NCI-H1436 (cell line): ENCODE measurements around the gene NAXD.
"Not testable (repeated sequence)": the region's sequence is repeated elsewhere in the genome, so short reads cannot be mapped to it uniquely, and the experiment has no call there.

Experiments
- DNase-seq: peaks from one replicate; lab custom pipeline; 2025; lab: John Stamatoyannopoulos, UW

Gene NAXD

DNA sequence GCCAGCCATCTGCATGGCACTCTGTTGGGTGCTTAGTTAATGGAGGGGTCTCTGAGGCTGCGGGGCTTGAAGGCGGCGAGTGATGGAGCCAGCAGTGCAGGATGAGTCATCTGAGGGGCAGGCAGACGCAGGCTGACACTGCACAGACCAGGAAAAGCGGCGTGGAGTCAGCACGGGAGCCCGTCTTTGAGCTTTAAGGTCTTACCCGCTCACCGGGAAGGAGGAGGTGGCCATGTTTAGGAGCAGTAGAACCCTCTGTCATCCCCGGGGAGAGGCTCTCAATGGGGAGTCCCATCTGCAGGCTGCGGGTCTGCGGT lies 13.1 kb downstream of the NAXD start:
- no peak for DNase-seq

DNA sequence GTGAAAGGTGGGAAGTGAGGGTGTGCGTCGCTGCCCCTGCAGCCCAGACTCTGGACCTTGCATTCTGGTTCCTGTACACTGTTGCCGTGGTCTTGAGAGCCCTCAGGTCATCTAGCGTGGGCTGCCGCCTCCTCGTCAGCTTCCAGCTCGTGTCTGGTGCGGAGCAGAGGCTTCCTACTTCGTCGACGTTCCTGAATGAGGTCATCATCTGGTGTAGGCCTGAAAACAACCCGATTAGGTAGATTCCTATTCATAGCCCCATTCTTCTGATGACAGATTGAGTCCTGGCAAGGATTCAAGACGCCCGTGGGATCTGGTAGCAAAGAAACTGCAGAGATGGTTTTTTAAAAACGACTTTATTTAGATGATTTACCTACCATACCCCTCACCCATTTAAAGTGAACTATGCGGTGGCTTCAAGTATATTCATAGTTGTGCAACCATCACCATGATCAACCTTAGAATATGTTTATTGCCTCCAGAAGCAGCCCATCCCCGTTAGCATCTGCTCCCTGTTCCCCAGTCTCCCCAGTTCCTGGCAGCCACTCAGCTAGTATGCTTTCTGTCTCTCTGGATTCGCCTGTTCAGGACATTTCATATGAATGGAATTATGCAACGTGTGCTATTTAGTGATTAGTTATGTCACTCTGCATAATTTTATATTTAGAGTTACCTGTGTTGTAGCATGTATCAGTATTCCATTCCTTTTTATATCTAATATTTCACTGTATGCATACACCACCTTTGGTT lies 13.8 kb downstream of the NAXD start:
- DNase-seq: no peak

DNA sequence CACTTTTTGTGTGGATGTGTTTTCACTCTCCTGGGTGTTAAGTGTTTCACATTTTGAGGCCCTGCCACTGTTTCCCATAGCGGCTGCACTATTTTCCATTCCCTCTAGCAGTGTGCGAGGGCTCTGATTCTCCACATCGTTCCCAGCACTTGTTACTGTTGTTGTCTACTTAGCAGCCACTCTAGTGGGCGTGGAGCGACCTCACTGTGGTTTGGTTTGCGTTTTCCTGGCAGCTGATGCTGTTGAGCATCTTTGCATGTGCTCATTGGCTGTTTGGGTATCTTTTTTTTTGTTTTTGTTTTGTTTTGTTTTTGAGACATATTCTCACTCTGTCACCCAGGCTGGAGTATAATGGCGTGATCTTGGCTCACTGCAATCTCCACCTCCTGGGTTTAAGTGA lies 14.4 kb downstream of the NAXD start:
- no peak for DNase-seq

DNA sequence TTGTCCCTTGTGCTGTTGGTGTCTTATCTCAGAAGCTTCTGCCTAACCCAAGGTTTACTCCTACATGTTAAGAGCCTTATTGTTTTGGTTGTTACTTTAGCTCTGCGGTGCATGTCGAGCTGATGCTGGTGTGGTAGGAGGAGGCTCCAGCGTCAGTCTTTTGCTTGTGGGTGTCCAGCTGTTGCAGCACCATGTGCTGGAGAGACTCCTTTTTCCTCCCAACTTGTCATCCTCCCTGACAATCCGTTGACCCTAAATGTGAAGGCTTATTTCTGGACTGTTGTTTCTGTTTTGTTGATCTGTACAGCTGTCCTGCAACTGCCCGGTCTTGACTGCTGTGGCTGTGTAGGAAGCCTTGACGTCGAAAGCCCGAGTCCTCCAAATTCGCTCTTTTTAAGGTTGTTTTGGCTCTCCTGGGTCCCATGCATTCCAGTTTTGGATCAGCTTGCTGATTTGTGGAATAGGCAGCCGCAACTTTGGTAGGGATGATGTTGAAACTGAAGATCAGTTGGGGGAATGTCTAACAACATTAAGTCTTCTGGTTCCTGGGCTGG lies 15.3 kb downstream of the NAXD start:
- DNase-seq: no peak

DNA sequence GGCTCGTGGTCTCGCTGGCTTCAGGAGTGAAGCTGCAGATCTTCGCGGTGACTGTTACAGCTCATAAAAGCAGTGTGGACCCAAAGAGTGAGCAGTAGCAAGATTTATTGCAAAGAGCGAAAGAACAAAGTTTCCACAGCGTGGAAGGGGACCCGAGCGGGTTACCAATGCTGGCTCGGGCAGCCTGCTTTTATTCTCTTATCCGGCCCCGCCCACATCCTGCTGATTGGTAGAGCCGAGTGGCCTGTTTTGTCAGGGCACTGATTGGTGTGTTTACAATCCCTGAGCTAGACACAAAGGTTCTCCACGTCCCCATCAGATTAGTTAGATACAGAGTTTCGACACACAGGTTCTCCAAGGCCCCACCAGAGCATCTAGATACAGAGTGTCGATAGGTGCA lies 16.9 kb downstream of the NAXD start:
- not testable (repeated sequence) for DNase-seq

DNA sequence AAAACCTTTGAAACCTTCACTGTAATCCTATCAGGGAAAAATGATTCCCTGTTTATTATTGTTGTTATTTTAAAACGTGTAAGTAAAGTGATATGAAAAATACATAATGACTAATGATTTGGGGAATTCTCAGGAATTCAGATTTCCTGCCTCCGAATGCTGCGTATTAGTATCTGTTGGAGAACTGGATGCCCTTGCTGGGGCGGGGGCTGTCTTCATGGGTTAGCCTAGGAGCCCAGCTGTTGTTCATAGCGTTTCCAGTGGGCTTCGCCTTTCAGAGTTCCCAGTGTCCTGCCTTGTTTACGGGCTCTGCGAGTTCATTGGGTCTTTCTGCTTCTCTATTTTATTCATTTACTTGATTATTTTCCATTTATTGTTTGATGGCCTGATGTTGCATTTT lies 18.4 kb downstream of the NAXD start:
- no peak for DNase-seq

DNA sequence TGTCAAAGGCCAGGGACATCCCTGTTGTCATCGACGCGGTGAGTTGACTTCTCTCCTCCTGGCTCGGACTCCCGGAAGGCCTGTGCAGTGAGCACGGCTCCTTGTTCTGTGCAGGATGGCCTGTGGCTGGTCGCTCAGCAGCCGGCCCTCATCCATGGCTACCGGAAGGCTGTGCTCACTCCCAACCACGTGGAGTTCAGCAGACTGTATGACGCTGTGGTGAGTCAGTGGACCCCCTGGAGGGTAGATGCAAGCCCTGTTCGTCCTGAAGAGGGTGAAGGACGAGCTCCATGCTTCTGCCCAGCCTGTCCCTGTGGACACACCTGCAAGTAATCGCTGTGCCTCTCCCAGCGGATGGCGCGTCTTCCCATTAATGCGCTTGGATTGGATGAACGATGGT lies 19.2 kb downstream of the NAXD start:
- no peak for DNase-seq

DNA sequence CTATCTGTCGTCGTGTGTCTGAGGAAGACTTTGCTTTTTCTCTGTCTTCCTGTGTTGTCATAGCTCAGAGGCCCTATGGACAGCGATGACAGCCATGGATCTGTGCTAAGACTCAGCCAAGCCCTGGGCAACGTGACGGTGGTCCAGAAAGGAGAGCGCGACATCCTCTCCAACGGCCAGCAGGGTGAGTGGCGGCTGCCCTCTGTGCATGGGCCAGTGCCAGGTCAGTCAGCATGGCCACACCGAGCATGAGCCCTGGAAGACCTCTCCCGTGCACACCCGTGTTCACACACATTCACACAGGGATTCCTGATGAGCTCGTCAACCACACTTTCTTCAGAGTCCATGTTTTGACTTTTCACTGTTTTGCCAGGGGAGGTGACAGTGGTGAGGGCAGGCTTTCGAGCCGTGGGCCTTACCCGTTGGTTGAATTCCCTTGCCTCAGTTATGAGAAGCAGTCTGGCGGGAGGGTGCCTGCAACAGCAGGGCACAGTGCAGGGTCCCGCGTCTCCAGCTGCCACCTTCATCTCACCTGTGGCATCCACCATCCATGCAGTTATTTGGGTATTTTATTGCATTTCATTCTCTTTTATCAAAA lies 20.2 kb downstream of the NAXD start:
- no peak for DNase-seq

DNA sequence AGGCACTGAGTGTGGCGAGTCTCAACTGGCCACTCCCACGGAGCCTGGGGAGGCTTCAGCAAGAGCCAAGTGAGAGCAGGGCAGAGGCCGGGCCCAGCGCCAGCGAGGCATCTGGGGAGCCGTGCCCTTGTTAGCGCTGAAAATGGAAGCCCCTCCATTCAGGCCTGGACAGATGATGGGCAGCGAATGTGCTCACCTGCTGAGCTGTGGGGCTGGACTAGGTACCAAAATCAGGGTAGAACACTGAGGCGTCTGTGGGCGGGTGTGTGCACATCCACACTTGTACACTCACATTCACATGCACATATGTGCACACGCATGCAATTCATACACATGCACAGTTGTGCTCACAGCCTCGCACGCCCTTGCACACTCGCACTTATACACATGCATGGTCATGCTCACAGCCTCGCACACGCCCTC lies 20.7 kb downstream of the NAXD start:
- DNase-seq: no peak

DNA sequence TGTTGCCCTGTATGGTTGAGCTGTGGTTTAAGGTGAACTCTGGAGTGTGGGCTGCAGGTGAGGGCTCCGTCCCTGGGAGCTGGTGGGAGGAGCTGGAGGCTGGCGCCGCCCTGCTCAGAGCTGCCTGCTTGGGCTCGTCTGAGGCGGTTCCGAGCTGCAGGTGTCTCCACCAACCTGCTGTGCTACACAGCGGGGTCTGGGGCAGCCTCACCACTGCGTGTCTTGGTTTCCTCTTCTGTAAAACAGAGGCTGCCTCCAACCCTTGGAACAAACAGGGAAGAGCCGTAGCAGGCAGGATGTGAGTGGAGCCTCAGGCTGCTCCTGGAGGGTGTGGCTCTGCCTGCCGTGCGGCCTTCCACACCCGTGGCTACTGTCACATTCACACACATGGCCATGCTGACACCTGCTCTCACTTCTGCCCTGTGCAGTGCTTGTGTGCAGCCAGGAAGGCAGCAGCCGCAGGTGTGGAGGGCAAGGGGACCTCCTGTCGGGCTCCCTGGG lies 21.4 kb downstream of the NAXD start:
- DNase-seq: no peak

DNA sequence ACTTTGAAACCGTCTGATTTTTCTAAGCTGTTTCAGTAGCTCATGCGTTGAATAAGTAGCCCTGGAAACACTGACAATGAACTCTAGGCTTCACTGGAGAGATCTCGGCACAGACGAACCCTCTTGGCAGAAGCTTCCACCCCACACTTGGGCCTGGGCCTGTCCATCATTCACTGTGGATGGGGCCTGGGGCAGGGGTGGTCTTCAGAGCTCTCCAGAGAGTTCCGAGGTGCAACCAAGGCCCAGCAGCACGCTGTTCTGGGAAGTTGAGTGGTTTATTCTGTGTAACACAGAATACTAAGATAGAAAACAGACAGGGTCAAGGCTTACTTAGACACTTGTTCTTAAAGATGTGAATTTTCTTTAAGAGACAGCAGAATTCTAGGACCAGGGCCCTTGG lies 21.9 kb downstream of the NAXD start:
- DNase-seq: no peak

DNA sequence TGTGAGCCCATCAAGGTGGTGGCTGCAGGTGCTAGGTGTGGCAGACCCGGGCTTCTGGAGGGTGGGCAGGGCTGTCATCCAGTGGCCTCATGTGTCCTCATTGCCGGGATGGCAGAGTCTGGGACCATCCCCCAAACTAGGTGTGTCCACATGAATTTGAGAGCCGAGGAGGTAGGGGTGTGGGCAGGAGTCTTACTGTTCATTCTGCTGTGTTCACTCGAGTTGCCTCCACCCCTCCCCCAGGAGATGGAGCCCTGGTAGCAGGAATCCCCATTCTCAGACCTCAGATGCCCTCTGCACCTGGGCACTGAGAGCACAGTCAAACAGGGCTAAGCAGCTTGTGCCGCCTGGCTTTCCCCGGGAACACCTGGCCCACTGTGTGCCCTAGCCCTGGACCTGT lies 22.4 kb downstream of the NAXD start:
- no peak for DNase-seq

DNA sequence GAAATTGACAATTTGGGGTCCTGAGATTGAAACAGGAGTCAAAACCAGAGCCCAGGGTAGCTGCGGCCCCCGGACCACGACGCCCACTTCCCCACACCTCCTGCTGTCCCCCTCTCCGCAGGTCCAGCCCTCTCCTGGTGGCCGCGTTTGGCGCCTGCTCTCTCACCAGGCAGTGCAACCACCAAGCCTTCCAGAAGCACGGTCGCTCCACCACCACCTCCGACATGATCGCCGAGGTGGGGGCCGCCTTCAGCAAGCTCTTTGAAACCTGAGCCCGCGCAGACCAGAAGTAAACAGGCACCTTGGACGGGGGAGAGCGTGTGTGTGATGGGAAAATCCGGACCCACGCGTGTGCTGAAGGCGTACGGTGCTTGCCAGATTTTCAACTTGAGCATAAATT lies 22.9 kb downstream of the NAXD start:
- no peak for DNase-seq

DNA sequence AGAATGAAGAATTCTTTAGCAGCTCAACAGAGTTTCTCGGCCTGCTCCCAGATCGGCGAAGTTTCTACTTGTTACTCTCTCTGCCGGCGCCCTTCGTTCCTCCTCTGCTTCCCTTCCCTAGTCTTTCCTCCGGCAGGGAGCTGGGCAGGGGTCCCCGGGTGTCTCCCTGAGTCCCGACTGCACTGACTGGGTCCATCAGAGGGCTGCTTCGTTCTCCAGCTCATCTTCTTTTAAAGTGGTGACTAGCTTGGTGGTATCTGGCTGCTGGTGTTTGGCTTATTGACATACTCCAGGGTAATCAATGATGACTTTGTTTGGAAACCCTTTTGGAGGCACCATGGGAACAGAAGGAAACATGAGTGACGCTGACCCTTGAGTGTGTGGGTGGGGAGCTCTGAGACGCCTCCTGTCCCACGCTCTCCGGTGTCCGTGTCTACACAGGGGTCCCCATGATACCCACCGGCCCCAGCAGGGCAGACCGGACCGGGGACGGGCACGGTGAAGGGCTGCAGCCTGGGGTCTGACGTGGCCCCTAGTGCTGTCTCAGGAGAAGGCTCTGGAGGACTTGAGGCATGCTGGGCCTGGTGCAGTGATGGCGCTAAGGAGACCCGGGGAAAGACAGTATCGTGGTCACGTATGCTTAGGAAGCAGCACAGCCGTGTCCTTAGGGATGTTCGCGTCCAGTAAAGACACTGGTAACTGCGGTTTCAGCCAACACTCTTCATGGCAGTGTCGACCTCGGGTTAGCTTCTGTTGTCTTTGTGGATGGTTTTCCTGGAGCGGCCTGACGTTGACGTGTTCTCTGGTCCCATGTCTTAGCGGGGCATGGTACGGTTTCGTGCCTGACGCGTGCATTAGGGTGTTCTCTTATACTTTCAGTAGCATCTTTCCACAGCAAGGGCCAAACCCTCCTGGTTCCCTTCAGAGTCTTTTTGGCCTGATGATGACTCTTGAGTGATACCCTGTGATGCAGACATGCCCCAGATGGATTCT lies 23.8 kb downstream of the NAXD start:
- no peak for DNase-seq

DNA sequence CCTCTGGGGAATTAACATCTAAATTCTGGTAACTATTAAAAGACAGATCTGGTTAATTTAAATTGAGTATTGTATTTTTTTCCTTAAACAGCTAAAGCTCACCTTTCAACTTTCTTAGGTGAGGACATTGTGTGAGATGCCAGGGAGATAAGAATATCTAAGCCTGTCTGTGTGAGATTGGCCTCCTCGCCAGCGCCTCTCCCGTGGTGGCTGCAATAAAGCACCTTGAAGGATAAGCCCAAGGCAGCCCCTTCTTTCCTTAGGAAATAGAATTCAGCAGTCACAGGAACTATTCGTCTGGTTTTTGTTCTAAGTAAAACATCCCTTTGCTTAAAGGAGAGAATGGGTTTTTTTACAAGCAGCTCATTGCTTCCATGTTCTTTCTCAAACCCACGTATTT lies 24.6 kb downstream of the NAXD start:
- no peak for DNase-seq

DNA sequence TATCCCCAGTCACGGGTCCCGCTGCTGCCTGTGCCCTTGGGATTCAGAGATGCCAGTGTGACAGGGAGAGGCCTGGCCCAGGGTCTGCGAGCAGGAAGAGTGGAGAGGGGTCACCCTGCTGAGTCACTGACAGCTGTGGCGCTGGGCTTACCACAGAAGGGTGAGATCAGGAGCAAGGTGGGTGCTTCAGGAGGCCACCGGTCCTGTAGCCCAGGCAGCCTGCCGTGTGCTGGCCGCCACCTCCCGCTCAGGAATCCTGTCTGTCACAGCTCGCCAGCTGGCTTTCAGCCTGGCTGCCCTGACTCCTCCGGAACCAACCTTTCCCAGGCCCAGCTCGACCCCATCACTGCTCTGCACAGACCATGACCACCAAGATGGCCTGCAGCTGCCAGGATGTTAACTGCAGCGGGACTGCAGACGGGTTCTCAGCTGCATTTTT lies 25.3 kb downstream of the NAXD start:
- no peak for DNase-seq

DNA sequence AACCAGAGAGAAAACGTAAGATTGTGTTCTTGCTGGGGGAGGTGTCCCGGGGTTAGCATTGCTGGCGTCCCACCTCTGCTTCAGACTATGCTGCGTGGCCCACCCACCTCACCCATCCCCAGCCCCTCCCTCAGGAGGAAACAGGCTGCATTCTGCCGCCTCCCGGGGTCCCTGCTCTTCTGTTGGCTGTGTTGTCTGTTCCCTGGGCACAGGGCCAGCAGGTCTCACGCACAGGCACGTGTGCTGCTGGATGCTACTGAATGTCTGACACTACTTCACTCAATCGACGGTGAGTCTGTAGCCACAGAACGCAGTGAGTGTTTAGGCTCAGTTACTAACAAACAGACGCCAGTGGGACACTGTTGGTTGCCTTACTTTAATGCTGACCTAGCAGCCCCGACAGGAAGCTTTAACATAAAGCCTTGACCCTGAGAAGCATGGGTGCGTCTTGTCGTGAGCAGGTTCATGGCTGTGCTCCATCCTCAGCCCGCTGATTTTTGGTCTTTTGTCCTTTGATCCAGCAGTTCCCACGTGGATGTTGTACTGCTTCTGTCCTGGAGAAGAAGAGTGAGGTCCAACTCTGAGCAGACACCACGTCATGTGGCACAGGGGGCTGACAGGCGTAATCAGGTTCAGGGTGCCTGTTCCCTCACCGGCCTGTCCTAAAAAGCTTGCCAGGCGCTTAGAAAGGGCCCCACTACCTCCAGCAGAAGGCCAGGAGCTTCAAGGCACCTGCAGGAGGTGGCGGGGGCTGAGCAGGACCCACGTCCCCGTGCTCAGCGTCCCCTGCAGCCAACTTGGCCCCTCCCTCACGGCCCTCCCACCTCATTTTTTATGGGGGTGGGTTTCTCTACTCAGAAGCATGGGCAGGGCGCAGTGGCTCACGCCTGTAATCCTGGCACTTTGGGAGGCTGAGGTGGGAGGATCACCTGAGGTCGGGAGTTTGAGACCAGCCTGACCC lies 26.0 kb downstream of the NAXD start:
- no peak for DNase-seq

DNA sequence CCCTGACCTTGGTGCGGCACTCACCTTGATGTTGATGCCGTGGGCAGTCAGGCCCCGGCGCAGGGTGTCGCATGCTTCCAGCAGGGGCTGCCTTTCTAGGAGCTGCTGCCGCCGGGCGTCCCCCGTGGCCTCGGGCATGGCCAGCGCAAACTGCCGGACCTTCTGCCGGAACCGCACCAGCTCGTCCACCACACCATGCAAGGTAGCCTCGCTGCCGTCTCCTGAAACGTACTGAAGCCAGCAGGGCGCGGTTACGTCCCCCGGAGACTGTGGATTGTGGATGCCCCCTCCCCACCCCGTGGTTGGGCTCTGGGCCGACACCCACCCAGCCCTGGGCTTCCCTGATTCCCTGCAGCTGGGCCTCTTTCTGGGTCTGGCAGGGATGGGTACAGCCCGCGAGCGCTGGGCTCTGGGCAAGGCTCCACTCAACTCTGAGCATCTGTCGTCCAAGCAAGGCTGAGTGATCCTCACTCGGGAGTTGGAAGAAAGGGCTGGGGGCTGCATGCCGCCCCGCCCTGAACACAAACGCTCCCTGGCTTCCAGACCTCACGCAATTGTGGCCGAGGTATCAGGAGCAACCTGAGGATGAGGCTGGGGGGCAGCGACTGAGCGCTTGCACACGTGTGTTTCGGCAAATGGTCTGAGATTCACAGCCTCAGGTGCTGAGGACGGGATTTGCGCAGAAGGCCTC lies 27.1 kb downstream of the NAXD start:
- no peak for DNase-seq

DNA sequence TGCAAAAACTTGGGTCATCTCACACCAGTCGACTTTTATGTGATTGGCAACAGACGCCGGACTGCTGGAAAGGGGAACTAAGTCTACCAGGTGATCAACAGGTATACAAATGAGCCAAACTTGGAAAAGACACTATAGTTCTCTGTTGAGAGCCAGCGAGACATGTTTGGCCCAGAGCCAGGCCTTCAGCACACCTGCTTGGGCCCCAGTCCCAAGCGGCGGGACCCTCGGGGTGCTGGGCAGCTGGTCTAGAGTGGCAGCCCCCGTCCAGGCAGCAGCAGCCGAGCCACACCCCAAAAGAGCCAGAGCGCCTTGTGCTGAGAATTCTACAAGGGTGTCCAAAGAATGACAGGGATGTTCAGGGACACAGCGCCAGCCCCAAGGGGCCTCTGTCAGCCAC lies 28.0 kb downstream of the NAXD start:
- no peak for DNase-seq

DNA sequence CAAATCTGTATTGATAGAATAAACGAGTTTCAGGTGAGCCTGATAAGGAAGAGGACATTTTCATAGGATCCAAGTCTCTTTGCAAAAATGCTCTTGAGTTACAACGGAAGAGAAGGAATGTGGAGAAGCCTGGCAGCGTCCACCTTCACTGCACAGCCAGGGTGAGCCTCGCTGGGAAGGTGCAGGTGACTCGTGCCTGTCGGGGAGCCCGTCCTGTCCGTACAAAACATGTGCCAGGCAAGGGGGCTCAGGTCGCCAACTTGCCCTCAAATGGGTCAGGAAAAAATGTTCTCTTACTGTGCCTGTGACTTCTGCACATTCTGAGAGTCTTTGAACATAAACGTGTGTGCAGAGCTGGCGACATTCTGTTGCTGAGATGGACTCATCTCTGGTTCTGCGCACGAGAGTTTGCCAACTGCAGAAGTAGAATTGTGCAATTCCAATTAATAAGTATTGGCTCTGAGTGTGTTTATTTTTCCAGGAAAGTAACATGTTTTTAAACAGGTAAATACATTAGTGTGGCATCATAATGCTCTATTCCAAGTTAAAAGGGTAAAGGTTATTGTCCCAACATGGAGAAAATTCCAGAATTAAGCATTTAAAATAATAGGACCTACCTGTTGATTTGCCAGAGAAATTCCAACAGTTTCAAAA lies 28.6 kb downstream of the NAXD start:
- DNase-seq: no peak
